H1 (cell line): ENCODE measurements around the gene ZNF487. TPM values are rescaled to one million over a fixed set of nuclear protein-coding genes. Genes with fewer than 3 reads are reported as not detected.

Experiments
- CTCF ChIA-PET: fragments of 300-600 bp; sonication (Branson Sonifier 250); formaldehyde crosslinking; loops from one replicate; lab custom pipeline; 2021; ENCODE audit not compliant: partially characterized antibody; lab: Charles Lee
- POLR2A ChIA-PET: fragments of 300-600 bp; sonication (Branson Sonifier 250); formaldehyde crosslinking; loops from one replicate; lab custom pipeline; 2021; ENCODE audit warnings: inconsistent platforms; ENCODE audit not compliant: partially characterized antibody; lab: Charles Lee
- DNase-seq, 2 experiments: peaks; one replicate each; pipeline versions ENCODE4 v3.0.0 to v3.0.0-alpha.2; 2010 to 2022; ENCODE audit warnings: low spot score in 2 of 2, low read depth in 1 of 2, mixed read lengths in 1 of 2
- FAIRE-seq: peaks from 2 replicates; lab custom pipeline; 2011; peaks lifted over from hg19 to GRCh38; lab: Jason Lieb, UNC
- H2AFZ ChIP-seq: 2 replicates; pipeline ENCODE4 v1.8.1; 2012; ENCODE audit warnings: low read length, inconsistent platforms
- H2AK5ac ChIP-seq: 2 replicates; pipeline ENCODE4 v1.6.1; 2013; ENCODE audit warnings: low read depth, low read length
- H2BK120ac ChIP-seq: replicated peaks from 2 replicates; pipeline ENCODE3; 2013; ENCODE audit warnings: low read depth, low read length, inconsistent platforms
- H2BK12ac ChIP-seq: 2 replicates; pipeline ENCODE4 v1.6.1; 2013; ENCODE audit warnings: low read depth, low read length
- H2BK15ac ChIP-seq: 2 replicates; pipeline ENCODE4 v1.6.1; 2013; ENCODE audit warnings: low read length
- H2BK20ac ChIP-seq: 2 replicates; pipeline ENCODE4 v1.6.1; 2013; ENCODE audit warnings: low read length
- H2BK5ac ChIP-seq: 2 replicates; pipeline ENCODE4 v1.6.1; 2013; ENCODE audit warnings: low read depth, low read length
- H3K14ac ChIP-seq: 2 replicates; pipeline ENCODE4 v1.6.1; 2013; ENCODE audit warnings: inconsistent platforms; ENCODE audit not compliant: insufficient read length
- H3K18ac ChIP-seq: 2 replicates; pipeline ENCODE4 v1.6.1; 2013; ENCODE audit warnings: low read length; ENCODE audit errors: extremely low read depth
- H3K23ac ChIP-seq: 2 replicates; pipeline ENCODE4 v1.6.1; 2013; ENCODE audit warnings: inconsistent platforms; ENCODE audit not compliant: insufficient read length
- H3K23me2 ChIP-seq: 2 replicates; pipeline ENCODE4 v1.6.1; 2013; ENCODE audit warnings: low read depth, low read length
- H3K27ac ChIP-seq: 2 replicates; pipeline ENCODE4 v1.6.1; 2011; ENCODE audit warnings: low read depth, low read length, inconsistent platforms
- H3K27me3 ChIP-seq, 4 experiments: replicated peaks in 1 of 4; 1 replicate in 1 of 4; 2 replicates in 3 of 4; pipeline versions ENCODE4 v1.6.1 to v1.8.1; 2011 to 2013; ENCODE audit warnings: low read length in 3 of 4, mild to moderate bottlenecking in 3 of 4, inconsistent platforms in 2 of 4, mixed read lengths in 2 of 4, moderate library complexity in 1 of 4; ENCODE audit not compliant: control insufficient read depth in 3 of 4, insufficient read depth in 3 of 4; ENCODE audit errors: extremely low read depth in 1 of 4
- H3K36me3 ChIP-seq, 4 experiments: 2 replicates each; pipeline versions ENCODE4 v1.6.1 to v1.8.1; 2011 to 2013; ENCODE audit warnings: mild to moderate bottlenecking in 4 of 4, low read length in 3 of 4, moderate library complexity in 2 of 4, control low read depth in 1 of 4, inconsistent platforms in 1 of 4; ENCODE audit not compliant: insufficient read depth in 4 of 4, control insufficient read depth in 2 of 4
- H3K4ac ChIP-seq: replicated peaks from 2 replicates; pipeline ENCODE3; 2013; ENCODE audit warnings: low read length, low read depth, mixed read lengths, inconsistent platforms; ENCODE audit not compliant: insufficient read length
- H3K4me1 ChIP-seq, 4 experiments: replicated peaks in 1 of 4; 1 replicate in 1 of 4; 2 replicates in 3 of 4; pipeline versions ENCODE4 v1.6.1 to v1.8.1; 2011 to 2013; ENCODE audit warnings: low read length in 3 of 4, inconsistent platforms in 2 of 4, mixed read lengths in 1 of 4; ENCODE audit not compliant: insufficient read depth in 4 of 4, control insufficient read depth in 3 of 4
- H3K4me2 ChIP-seq, 2 experiments: 2 replicates each; pipeline versions ENCODE4 v1.6.1 to v1.8.1; 2011 to 2013; ENCODE audit warnings: low read depth in 2 of 2, low read length in 2 of 2, control low read depth in 1 of 2, inconsistent platforms in 1 of 2, mild to moderate bottlenecking in 1 of 2; ENCODE audit not compliant: insufficient read depth in 1 of 2
- H3K4me3 ChIP-seq, 4 experiments: fragments of 200-600, 300-600 bp in 1 of 4; sonication (generic), shearing (Covaris generic), sonication (Bioruptor Twin) in 1 of 4; 2 replicates each; pipeline versions ENCODE4 v1.5.1 to v1.8.1; 2011 to 2016; ENCODE audit warnings: low read length in 4 of 4, low read depth in 3 of 4, control low read depth in 2 of 4, inconsistent platforms in 2 of 4, mild to moderate bottlenecking in 2 of 4, mixed read lengths in 1 of 4, moderate library complexity in 1 of 4; ENCODE audit not compliant: insufficient read depth in 2 of 4; ENCODE audit errors: extremely low read depth in 1 of 4
- H3K56ac ChIP-seq: replicated peaks from 2 replicates; pipeline ENCODE3; 2013; ENCODE audit warnings: low read depth, mild to moderate bottlenecking, mixed read lengths, low read length, inconsistent platforms; ENCODE audit not compliant: insufficient read length
- H3K79me1 ChIP-seq: 2 replicates; pipeline ENCODE4 v1.6.1; 2013; ENCODE audit warnings: low read depth, low read length, control low read depth
- H3K79me2 ChIP-seq, 2 experiments: 2 replicates each; pipeline versions ENCODE4 v1.6.1 to v1.8.1; 2012 to 2013; ENCODE audit warnings: low read length in 2 of 2, mild to moderate bottlenecking in 2 of 2, inconsistent platforms in 1 of 2; ENCODE audit not compliant: insufficient read depth in 2 of 2, control insufficient read depth in 1 of 2
- H3K9ac ChIP-seq, 4 experiments: replicated peaks in 1 of 4; 1 replicate in 1 of 4; 2 replicates in 3 of 4; pipeline versions ENCODE4 v1.6.1 to v1.8.1; 2011 to 2013; ENCODE audit warnings: low read depth in 3 of 4, low read length in 3 of 4, control low read depth in 2 of 4, mild to moderate bottlenecking in 2 of 4, moderate library complexity in 2 of 4, inconsistent platforms in 1 of 4; ENCODE audit errors: extremely low read depth in 1 of 4
- H3K9me3 ChIP-seq, 2 experiments: 2 replicates each; pipeline versions ENCODE4 v1.6.1 to v1.8.1; 2012 to 2013; ENCODE audit warnings: mild to moderate bottlenecking in 2 of 2, moderate library complexity in 2 of 2, control low read depth in 1 of 2, inconsistent platforms in 1 of 2, low read depth in 1 of 2, low read length in 1 of 2, mixed read lengths in 1 of 2; ENCODE audit not compliant: insufficient read depth in 2 of 2
- H4K20me1 ChIP-seq, 2 experiments: replicated peaks in 1 of 2; 2 replicates each; pipeline versions ENCODE3 to v1.8.1; 2011 to 2013; ENCODE audit warnings: inconsistent platforms in 2 of 2, low read length in 2 of 2, mild to moderate bottlenecking in 1 of 2; ENCODE audit not compliant: insufficient read depth in 2 of 2, control insufficient read depth in 1 of 2
- H4K5ac ChIP-seq: 2 replicates; pipeline ENCODE4 v1.6.1; 2013; ENCODE audit warnings: low read length, low read depth, mixed read lengths, inconsistent platforms; ENCODE audit not compliant: insufficient read length
- H4K8ac ChIP-seq: 2 replicates; pipeline ENCODE4 v1.8.0; 2013; ENCODE audit warnings: mild to moderate bottlenecking, moderate library complexity, low read length, inconsistent platforms; ENCODE audit not compliant: insufficient read depth; ENCODE audit errors: extremely low read depth
- H4K91ac ChIP-seq: replicated peaks from 2 replicates; pipeline ENCODE3; 2013; ENCODE audit warnings: low read length, mixed read lengths, inconsistent platforms; ENCODE audit not compliant: insufficient read length
- BACH1 ChIP-seq: IDR thresholded peaks from 2 replicates; pipeline ENCODE4 v1.6.1; 2012; ENCODE audit warnings: low read length, improper control_type of control experiment
- CHD1 ChIP-seq: IDR thresholded peaks from 2 replicates; pipeline ENCODE4 v1.6.1; 2012; ENCODE audit warnings: low read depth, low read length, improper control_type of control experiment
- FOSL1 ChIP-seq: IDR thresholded peaks from 2 replicates; pipeline ENCODE4 v1.6.1; 2011; ENCODE audit warnings: mild to moderate bottlenecking, low read depth, low read length, moderate library complexity; ENCODE audit not compliant: insufficient read depth
- HDAC6 ChIP-seq: IDR thresholded peaks from one replicate; pipeline ENCODE4 v1.7.1; 2012; ENCODE audit warnings: low read depth, mild to moderate bottlenecking, inconsistent platforms, low read length, moderate library complexity
- JUND ChIP-seq: IDR thresholded peaks from 2 replicates; pipeline ENCODE4 v1.6.1; 2011; ENCODE audit warnings: mild to moderate bottlenecking, improper control_type of control experiment, low read length
- POU5F1 ChIP-seq: IDR thresholded peaks from 2 replicates; pipeline ENCODE4 v1.6.1; 2011; ENCODE audit warnings: low read depth, mild to moderate bottlenecking, low read length, moderate library complexity
- RBBP5 ChIP-seq: IDR thresholded peaks from 2 replicates; pipeline ENCODE4 v1.7.1; 2012; ENCODE audit warnings: low read depth, mild to moderate bottlenecking, inconsistent platforms, low read length, moderate library complexity, borderline replicate concordance
- SIRT6 ChIP-seq: IDR thresholded peaks from one replicate; pipeline ENCODE4 v1.7.1; 2012; ENCODE audit warnings: low read length, inconsistent platforms
- SP2 ChIP-seq: IDR thresholded peaks from 2 replicates; pipeline ENCODE4 v1.6.1; 2012; ENCODE audit warnings: mild to moderate bottlenecking, low read length, inconsistent platforms
- SP4 ChIP-seq: IDR thresholded peaks from 2 replicates; pipeline ENCODE4 v1.6.1; 2012; ENCODE audit warnings: low read length, inconsistent platforms
- YY1 ChIP-seq: IDR thresholded peaks from 2 replicates; pipeline ENCODE4 v1.6.1; 2011; ENCODE audit warnings: low read depth, mild to moderate bottlenecking, low read length
- WGBS, 2 experiments: shearing (Covaris generic) in 1 of 2; methylation state at CpG; one replicate each; pipeline versions ENCODE4 v1.1.6 to v1.1.7; 2013 to 2015; ENCODE audit warnings: low lambda C conversion rate in 2 of 2, mixed read lengths in 2 of 2, inconsistent platforms in 1 of 2, low coverage in 1 of 2, missing lambda C conversion rate in 1 of 2; ENCODE audit not compliant: insufficient replicate concordance in 2 of 2, insufficient coverage in 1 of 2, insufficient read length in 1 of 2; ENCODE audit errors: extremely low coverage in 1 of 2, missing lambda C conversion rate in 1 of 2; 5-methylcytosine and 5-hydroxymethylcytosine counted together
- polyA plus RNA-seq, 7 experiments: library from polyadenylated mRNA; depleted of rRNA in 3 of 7; stranded (reverse) in 5 of 7; unstranded in 2 of 7; fragments of >200 nt in 5 of 7; fragments of 200-250 nt in 2 of 7; gene quantifications; 1 replicate in 5 of 7; 2 replicates in 1 of 7; 4 replicates in 1 of 7; pipeline versions ENCODE4 v1.2.1 to v1.2.3, GENCODE V29; 2011 to 2013; ENCODE audit warnings: missing spikeins in 2 of 7, mixed read lengths in 2 of 7
- total RNA-seq: library from RNA; stranded (reverse); fragmentation: NEBNext Ultra II Directional; extraction: Animal tissue kit (Norgen Biotek cat#: 25700); gene quantifications from 2 replicates; pipeline ENCODE4 v1.2.1, GENCODE V29; 2021
- TF ChIP-seq, protein P1 (sequence below), 3 experiments: IDR thresholded peaks; 1 replicate in 2 of 3; 2 replicates in 1 of 3; pipeline versions ENCODE4 v1.5.1 to v1.6.1; 2011; ENCODE audit warnings: low read length in 3 of 3, mild to moderate bottlenecking in 3 of 3, inconsistent platforms in 2 of 3, low read depth in 1 of 3, moderate library complexity in 1 of 3; ENCODE audit not compliant: insufficient read depth in 1 of 3; ENCODE audit errors: control extremely low read depth in 1 of 3

The ZNF487 gene
- total and polyA plus RNA-seq, 2 of the 8 experiments (the other 6 are each of a cell fraction or from before 2014, with no cell fraction given), result 1.9 to 2.5 TPM

DNA sequence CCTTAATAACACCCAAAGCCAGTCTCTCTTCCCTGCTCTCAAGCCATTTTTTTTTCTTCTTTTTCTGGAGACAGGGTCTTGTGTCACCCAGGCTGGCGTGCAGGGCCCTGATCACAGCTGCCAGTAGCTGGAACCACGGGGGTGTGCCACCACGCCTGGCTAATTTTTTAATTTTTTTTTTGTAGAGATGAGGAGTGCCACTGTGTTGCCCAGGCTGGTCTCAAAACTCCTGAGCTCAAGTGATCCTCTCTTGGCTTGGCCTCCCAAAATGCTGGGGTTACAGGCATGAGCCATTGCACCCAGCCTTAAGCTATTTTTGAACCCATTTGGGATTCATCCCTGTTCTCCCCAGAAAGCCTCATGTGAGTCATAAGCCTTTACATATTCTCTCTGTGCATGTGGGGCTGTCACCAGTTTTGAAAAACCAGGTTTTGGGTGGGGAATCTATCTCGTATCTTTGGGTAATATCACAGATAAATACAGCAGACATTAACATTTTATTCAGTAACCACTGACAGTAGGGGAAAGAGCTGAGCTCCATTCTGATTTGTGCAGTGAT is 15.5 kb downstream of the ZNF487 start:
- ChIA-PET CTCF (interaction anchor here (0.6 kb wide), 1 partner anchor 16 kb away, joined by 3 read pairs; no protein-coding TSS in a partner anchor), POLR2A (interaction anchor here (0.9 to 1.4 kb wide), 6 partner anchors 15 to 62 kb away, joined by 3 to 8 read pairs (median 3); partner anchors contain the start of genes HNRNPF and ZNF487)
- Histone ChIP-seq H3K18ac (no peak overlapping the region), H3K79me1 (no peaks in the 10 kb centered on the region), H3K4me2 (no peak overlapping the region), H3K23me2 (no peaks in the 10 kb centered on the region), H2AFZ (no peak overlapping the region), H3K27me3 (no peaks in the 10 kb centered on the region), H3K14ac (no peak overlapping the region), H2BK120ac (no peak overlapping the region), H2BK5ac (no peak overlapping the region), H3K4me1 (no peaks in the 10 kb centered on the region; a peak in 1 of 7 replicates), H2BK15ac (no peak overlapping the region), H3K4me3 (no peak overlapping the region), H3K4ac (no peak overlapping the region), H3K36me3 (no peaks in the 10 kb centered on the region), H3K27ac (no peak overlapping the region), H4K91ac (no peak overlapping the region), H4K5ac (no peak overlapping the region), H3K56ac (no peak overlapping the region), H2AK5ac (no peak overlapping the region), H3K9ac (no peak overlapping the region), H4K20me1 (no peaks in the 10 kb centered on the region), H2BK20ac (no peak overlapping the region), H2BK12ac (no peak overlapping the region), H3K9me3 (0 out of 4 replicates have a peak, but pooled peaks cover 2 to 3% of the 10 kb centered on the region in 2 experiments), H4K8ac (no peak overlapping the region), H3K79me2 (no peaks in the 10 kb centered on the region; a peak in 1 of 4 replicates), H3K23ac (no peak overlapping the region)
- WGBS, 2 experiments, result 87% methylated on average over 4 of the region's 4 CpGs; no CpG with 5 or more reads in 1 of the 2 experiments
- no peak for DNase-seq
- no peak for FAIRE-seq
- TF ChIP-seq YY1, result no peak
- TF ChIP-seq BACH1, result no peak
- TF ChIP-seq, protein P1, sequence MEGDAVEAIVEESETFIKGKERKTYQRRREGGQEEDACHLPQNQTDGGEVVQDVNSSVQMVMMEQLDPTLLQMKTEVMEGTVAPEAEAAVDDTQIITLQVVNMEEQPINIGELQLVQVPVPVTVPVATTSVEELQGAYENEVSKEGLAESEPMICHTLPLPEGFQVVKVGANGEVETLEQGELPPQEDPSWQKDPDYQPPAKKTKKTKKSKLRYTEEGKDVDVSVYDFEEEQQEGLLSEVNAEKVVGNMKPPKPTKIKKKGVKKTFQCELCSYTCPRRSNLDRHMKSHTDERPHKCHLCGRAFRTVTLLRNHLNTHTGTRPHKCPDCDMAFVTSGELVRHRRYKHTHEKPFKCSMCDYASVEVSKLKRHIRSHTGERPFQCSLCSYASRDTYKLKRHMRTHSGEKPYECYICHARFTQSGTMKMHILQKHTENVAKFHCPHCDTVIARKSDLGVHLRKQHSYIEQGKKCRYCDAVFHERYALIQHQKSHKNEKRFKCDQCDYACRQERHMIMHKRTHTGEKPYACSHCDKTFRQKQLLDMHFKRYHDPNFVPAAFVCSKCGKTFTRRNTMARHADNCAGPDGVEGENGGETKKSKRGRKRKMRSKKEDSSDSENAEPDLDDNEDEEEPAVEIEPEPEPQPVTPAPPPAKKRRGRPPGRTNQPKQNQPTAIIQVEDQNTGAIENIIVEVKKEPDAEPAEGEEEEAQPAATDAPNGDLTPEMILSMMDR (IDR thresholded peaks at IDR 0.05; ENCODE audit: control extremely low read depth in 1 of 3, insufficient read depth in 1 of 3, low read depth in 1 of 3, low read length in 3 of 3), result no peak
- no peak for TF ChIP-seq CHD1
- TF ChIP-seq SP2, result no peak
- no peak for TF ChIP-seq POU5F1
- no peak for TF ChIP-seq SP4
- TF ChIP-seq HDAC6, result no peak
- no peak for TF ChIP-seq RBBP5
- no peak for TF ChIP-seq FOSL1
- TF ChIP-seq SIRT6, result no peak
- no peak for TF ChIP-seq JUND
